ENCODE measurements around the gene ERBB4.

DNA sequence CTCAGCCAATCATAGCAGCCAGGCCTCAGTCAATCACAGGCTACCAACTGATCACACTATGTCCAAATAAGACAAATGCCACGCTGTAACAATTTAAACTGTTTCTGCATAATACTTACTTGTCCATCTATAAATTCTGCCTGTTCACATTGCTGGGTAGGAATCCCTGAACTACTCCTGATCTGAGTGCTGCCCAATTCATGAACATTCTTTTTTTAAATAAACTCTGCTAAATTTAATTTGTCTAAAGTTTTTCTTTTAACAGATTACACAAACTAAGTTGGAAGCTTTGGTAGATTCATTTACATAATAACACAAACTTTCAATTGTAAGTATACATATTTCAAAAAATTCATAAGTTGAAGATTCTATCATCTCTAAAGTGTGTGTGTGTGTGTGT is 583.0 kb downstream of the ERBB4 start:
- no peak for TF ChIP-seq POLR2A (IDR thresholded peaks at IDR 0.05)
- TF ChIP-seq, protein P1, sequence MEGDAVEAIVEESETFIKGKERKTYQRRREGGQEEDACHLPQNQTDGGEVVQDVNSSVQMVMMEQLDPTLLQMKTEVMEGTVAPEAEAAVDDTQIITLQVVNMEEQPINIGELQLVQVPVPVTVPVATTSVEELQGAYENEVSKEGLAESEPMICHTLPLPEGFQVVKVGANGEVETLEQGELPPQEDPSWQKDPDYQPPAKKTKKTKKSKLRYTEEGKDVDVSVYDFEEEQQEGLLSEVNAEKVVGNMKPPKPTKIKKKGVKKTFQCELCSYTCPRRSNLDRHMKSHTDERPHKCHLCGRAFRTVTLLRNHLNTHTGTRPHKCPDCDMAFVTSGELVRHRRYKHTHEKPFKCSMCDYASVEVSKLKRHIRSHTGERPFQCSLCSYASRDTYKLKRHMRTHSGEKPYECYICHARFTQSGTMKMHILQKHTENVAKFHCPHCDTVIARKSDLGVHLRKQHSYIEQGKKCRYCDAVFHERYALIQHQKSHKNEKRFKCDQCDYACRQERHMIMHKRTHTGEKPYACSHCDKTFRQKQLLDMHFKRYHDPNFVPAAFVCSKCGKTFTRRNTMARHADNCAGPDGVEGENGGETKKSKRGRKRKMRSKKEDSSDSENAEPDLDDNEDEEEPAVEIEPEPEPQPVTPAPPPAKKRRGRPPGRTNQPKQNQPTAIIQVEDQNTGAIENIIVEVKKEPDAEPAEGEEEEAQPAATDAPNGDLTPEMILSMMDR (IDR thresholded peaks at IDR 0.05): no peak

Measured in prostate gland (tissue), 2 donors.